ENCODE data around the gene TBCA.

TBCA gene, protein sequence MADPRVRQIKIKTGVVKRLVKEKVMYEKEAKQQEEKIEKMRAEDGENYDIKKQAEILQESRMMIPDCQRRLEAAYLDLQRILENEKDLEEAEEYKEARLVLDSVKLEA

DNA sequence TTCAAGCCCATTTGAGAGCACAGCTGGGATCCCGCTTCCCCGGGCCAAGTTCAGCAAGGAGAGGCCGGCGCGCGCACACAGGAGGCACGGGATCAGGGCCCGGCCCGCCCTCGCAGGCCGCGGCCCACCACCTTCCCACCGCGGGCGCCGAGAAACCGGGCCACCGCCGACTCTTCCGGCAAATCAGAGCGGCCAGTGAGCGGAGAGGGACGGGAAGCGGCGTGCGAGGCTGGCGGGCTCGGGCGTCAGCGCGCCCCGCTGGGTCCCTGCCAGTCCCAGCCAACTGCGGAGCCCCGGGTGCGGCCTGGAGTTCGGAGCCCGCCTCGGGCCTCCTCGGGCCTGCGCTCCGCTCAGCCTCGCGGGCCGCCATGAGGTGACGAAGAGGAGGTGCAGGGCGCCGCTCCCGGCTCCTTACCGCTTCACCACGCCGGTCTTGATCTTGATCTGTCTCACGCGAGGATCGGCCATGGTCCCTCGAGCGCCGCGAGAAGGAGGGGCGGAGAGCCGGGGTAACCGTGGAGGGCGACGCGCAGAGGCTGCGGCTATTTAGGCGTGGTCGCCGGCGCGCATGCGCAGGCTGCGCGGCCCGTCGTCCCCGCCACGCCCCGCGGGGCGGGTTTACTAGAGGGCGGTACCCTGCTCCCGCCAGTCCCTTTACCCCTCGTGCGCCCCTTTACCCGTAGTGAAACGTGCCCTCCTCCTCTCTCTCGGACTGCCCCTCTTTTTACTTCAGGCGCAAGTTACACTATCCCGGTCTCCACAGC, at the start of gene TBCA:
Gene TBCA, minus strand, starts transcription at position 550 of the 764 bp plus-strand sequence. Its CDS starts 82 bp downstream, at position 468.
- peak; percentile 93 to 95 for DNase-seq

DNA sequence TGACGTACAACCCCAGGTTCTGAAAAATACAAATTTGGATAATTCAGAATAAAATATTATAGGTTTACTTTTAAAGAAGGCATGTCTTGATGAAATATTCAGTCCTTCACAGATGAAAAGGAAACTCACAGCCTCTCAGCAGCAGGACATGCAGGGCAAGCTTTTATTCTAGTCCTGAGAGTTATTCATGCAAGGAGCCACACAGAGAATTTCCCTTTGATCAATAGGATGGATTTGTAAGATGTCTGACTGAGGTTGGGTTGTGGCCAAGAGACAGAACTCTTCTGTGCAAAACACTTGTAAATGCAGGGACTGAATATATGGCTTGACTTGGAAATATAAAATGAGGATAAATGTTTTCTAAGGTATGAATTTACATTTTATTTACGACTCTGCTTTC, 48.8 kb upstream of the TBCA start:
- DNase-seq, result no peak

DNA sequence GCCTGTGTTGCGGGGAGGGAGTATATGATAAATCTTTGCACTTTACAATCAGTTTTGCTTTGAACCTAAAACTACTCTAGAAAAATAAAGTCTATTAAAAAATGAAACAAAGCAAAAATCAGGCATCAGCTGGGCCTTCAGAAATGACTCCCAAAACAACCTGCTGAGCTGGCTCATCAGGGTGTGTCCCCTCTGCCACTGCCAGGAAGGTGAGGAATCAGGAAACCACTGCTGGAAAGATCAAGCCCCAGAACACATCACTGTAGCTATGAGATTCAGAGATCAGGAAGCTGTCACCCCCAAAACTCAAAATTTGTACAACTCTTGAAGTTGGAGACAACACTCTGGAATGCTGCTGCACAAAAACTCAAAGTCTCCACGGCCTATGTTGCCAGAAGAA, 40.5 kb upstream of the TBCA start:
- no peak for DNase-seq

DNA sequence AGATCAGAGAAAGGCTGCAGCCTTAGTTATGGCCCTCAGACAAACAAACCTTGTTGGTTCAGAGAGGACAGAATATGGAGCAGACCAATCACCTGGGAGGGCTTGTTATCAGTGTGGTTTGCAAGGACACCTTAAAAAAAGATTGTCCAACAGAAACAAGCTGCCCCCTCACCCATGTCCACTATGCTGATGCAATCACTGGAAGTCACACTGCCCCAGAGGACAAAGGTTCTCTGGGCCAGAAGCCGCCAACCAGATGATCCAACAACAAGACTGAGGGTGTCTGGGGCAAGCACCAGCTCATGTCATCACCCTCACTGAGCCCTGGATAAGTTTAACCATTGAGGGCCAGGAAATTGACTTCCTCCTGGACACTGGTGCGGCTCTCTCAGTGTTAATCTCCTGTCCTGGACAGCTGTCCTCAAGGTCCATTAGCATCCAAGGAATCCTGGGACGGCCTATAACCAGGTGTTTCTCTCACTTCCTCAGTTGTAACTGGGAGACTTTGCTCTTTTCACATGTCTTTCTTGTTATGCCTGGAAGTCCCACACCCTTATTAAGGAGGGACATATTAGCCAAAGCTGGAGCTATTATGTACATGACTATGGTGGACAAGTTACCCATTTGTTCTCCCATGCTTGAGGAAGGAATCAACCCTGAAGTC, 36.9 kb upstream of the TBCA start:
- DNase-seq, result no peak

DNA sequence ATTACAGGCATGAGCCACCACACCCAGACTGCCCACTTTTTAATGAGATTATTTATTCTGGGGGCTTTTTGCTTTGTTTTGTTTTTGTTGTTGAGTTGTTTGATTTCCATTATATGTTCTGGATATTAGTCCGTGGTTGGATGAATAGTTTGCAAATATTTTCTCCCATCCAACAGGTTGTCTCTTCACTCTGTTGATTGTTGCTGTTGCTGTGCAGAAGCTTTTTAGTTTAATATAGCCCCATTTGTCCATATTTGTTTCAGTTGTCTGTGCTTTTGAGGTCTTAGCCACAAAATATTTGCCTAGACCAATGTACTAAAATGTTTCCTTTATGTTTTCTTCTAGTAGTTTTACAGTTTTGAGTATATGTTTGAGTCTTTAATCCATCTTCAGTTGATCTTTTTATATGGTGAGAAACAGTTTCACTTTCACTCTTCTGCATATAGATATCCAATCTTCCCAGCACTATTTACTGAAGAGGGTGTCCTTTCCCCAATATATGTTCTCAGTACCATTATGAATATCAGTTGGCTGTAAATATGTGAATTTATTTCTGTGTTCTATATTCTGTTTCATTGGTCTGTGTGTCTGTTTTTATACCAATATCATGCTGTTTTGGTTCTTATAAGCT, 30.2 kb upstream of the TBCA start:
- peak in 1 of 2 donors; percentile 13 for DNase-seq

DNA sequence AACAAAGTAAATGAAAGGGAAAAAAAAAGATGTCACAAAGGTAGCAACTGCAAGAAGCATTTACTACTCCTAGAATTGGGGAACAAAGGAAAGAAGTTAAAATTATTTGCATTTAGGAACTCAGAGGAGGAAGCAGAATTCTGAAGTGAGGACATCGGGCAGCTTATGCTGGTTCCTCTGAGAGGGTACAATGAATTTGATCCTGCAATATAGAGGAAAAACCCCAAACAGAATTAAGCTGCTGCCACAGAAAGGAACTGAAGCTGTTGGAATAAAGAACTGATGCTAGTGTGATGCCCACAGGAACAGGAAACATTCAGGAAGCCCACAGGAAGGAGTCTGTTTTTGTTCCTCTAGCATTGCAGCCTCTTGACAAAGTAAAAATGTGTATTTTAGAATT, 22.3 kb upstream of the TBCA start:
- DNase-seq, result no peak

DNA sequence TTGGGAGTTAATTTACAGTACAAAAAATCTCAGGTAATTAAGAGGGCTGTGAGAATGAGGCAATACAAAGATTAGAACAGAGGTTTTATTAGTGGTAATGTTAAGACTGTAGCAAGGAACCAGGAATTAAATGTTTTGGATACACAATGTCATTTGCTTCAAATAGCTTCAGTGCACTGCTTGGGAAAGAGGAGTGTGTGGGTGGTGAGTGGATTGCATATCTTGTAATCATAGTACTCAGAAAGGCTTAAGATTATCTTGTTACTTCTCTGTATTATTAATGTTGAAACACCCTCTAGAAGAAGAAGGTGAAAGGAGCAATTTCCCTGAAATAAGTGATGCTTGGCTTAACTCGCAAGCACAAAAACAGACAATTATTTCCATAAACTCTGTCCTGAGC, 21.0 kb upstream of the TBCA start:
- DNase-seq, result no peak

DNA sequence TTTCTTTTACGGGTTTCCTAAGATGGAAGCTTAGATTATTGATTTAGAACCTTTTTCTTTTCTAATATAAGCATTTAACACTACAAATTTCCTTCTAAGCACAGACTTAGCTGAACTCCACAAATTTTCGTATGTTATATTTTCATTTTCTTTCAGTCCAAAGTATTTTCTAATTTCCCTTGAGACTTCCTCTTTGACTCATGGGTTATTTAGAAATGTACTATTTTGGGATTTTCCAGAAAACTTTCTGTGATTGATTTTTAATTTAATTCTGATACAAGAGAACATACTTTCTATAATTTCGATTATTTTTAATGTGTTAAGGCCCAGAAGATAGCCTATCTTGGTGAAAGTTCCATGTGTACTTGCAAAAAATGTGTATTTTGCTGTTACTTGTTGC, 19.7 kb upstream of the TBCA start:
- no peak for DNase-seq

DNA sequence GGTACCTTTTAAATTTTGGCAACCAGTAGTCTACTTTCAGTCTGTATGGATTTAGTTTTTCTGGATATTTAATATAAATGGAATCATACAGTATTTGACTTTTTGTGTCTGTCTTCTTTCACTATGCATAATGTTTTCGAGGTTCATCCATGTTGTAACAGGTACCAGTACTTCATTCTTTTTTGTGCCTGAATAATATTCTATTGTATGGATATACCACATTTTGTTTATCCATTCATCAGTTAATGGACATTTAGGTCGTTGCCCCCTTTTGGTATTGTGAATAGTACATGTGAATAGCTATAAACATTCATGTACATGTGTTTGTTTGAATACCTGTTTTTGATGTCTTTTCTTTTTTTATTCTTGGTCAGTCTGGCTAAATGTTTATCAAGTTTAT, 19.1 kb upstream of the TBCA start:
- DNase-seq, result no peak

DNA sequence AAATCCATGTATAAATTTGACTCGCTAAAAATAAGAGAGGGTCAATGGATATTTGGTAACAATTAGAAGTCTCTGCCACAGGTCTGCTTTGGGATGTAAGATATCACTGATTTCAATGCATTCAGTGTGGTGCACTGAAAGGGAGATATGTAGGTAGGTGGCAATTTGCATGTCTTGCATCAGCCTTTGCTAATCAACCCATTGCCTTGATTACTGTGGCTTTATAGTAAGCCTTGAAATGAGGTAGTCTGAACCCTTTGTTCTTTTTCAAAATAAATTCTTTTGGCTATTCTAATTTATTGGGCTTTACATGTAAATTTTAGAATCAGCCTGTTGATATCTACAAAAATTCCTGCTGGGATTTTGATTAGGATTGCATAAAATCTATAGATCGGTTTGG, 15.8 kb upstream of the TBCA start:
- DNase-seq, result no peak

DNA sequence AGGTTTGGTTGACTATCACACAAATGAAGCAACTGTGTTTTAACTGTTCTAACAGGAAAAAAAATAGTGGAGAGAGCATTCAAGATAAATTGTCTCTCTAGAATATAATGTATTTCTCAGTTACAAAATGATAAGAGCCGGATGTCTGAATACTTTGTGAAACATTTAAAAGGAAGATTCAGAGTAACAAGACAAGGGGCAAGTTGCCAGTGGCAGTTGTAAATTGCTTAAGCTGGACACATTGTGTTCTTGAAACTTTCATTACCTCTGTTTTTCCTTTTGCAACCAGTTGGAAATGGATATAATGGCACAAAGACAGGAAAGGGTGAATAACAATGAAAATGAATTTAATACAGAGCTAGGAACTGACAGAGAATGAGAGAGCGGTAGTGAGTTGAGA, 15.2 kb upstream of the TBCA start:
- DNase-seq, result no peak

DNA sequence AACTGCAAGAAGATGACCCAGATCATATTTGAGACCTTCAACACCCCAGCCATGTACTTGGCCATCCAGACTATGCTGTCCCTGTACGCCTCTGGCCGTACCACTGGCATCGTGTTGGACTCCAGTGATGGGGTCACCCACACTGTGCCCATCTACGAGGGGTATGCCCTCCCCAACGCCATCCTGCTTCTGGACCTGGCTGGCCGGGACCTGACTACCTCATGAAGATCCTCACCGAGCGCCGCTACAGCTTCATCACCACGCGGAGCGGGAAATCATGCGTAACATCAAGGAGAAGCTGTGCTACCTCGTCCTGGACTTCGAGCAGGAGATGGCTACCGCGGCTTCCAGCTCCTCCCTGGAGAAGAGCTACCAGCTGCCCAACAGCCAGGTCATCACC, 9.1 kb upstream of the TBCA start:
- DNase-seq, result no peak

DNA sequence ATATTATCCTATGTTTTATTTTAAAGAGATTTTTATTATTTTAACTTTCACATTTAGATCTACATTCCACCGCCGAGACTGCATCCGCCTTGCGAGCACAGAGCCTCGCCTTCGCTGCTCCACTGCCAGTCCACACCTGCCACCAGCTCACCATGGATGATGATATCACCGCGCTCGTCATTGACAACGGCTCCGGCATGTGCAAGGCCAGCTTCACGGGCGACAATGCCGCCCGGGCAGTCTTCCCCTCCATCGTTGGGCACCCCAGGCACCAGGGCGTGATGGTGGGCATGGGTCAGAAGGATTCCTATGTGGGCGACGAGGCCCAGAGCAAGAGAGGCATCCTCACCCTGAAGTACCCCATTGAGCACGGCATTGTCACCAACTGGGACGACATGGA, 8.6 kb upstream of the TBCA start:
- DNase-seq, result no peak

DNA sequence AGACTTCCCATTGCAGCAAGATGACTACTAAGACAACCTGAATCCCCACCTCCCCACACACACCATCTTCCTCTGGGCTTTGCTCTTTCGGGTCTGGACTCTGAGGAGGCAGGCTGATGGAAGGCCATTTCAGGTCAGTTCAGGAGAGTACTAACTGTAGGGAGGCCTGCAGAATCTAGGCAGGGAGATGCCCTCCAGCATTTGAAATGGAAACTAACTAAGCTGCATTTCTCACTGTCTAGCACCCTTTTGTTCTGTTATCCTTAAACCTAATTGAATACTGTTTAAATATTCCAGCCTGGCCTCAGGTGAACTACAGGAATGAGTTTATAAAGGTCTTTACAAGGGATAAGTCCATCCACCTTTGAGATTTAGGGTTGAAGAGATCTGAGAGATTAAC, 4.9 kb upstream of the TBCA start:
- DNase-seq, result no peak

DNA sequence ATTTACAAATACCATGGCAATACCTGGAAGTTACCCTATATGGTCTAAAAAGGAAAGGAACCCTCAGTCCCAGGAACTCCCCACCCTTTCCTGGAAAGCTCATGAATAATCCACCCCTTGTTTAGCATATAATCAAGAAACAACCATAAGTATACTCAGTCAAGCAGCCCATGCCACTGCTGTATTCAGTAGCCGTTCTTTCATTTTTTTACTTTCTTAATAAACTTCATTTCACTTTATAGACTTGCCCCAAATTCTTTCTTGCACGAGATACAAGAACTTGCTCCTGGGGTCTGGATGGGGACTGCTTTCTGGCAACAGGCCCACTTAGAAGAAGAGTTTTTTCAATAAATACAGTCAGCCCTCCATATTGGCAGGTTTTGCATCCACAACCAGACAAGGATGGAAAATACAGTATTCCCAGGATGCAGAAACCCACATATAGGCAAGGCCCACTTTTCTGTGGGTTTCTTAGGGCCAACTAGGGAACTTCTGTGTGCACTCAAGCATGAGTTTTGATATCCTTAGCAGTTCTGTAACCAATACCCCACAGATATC, 2.8 kb upstream of the TBCA start:
- DNase-seq, result no peak

DNA sequence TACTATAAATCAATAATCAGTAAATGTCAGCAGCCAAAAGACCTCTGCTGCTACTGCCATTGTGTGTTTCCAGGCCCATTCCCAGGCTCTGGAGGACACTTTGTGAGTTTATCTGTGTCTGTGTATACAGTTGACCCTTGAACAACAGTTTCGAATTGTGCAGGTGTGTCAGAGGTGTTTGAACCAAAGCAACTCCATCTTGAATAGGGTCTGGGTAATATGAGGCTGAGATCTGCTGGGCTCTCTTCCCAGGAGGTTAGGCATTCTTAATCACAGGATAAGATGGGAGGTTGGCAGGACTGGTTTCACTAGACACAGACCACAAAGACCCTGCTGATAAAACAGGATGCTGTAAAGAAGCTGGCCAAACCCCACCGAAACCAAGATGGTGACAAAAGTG, 2.3 kb upstream of the TBCA start:
- no peak for DNase-seq

DNA sequence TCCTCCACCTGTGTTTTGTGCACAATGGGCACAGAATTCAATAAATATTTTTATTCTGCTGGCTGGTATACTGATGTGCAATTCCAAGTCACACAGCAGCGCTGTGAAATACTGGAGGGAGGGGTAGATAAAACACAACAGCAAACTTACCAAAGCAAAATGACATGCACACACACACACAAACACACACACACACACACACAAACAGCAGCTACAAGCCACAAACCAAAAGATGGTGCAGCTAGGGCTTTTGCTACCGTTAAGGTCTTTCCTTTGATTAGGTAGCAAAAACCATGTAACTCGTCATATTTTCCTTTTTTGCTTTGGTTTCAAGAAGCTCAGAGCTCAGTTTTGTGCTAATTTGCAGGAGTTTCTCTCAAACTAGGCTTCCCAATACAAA, 1.8 kb upstream of the TBCA start:
- DNase-seq, result no peak

DNA sequence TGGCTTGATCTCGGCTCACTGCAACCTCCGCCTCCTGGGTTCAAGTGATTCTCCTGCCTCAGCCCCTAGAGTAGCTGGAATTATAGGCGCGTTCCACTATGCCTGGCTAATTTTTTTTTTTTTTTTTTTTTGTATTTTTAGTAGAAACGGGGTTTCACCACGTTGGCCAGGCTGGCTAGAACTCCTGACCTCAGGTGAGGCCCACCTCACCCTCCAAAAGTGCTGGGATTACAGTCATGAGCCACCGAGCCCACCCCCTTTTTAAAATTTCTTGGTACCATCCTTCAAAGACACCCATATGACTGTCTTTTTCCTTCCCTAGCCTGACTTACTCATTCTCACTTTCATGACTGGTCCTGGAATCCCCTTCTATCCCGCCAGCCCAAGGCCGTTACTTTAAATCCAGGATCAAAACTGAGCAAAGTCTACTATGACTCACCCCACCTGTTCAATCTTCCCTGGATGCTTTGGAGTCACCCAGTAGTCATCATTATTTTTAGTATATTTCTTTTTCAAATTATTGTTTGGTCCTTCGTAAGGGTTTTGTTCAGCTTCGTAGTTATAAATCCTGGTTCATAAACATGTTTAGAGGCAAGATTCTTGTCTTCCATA, 1.2 kb upstream of the TBCA start:
- DNase-seq, result no peak

DNA sequence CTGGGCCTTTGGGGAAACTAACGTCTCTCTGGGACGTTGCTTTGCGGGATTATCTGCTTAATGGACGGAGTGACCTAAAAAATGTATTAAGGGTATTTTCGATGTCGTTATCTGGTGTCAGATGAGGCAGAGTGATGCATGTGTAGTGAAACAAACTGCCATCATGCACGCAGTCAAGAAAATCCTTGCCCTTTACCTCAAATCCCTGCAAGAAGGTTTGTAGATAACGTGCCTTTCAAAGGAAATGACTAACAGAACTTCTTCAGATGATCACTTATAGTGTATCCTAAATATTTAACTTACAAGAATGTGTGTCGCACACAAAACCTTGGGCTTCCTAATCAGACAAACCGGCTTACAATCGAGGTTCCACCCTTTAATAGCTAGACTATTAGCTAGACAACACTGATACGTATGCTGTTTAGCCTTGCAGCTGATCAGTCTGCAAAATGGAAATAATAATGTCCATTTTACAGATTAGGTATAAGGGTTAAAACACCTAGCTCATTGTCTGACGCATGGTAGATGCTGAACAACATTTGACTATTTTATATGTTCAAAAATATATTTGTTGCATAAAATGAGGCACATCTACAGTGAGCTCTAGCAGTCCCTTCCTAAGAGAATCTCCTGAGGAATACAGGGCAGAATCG, 541 bp upstream of the TBCA start:
- DNase-seq, result no peak

DNA sequence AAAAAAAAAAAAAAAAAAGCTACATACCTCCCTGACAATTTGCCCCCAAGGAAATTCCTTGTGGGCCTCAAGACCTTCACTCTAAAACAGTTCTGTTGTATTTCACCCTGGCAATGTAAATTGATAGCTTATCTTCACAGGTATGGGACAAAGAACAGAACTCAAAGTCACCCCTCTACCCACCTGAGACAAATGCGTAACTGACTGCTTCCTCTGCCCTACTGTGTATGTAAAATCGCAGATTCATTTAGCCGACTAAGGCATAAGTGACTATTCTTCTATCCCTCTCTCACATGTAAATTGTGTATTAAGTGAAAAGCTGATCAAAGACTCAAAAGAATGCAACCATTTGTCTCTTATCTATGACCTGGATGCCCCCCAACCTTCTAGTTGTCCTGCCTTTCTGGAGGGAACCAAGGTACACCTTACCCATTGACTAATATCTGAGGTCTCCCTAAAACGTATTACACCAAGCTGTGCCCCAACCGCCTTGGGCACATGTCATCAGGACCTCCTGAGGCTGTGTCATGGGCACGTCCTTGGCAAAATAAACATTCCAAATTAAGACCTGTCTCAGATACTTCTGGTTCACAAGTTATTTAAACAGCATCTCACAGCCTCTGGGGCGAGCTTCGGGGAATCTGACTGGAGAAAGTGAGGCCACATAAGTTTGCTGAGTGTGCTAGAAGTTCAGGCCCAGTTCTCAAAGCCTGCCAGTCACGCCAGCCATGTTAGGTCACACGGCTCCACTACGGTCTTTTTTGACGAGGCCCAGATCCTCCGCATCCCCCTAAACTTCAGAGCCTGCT, 954 bp downstream of the TBCA start:
- no peak for DNase-seq

DNA sequence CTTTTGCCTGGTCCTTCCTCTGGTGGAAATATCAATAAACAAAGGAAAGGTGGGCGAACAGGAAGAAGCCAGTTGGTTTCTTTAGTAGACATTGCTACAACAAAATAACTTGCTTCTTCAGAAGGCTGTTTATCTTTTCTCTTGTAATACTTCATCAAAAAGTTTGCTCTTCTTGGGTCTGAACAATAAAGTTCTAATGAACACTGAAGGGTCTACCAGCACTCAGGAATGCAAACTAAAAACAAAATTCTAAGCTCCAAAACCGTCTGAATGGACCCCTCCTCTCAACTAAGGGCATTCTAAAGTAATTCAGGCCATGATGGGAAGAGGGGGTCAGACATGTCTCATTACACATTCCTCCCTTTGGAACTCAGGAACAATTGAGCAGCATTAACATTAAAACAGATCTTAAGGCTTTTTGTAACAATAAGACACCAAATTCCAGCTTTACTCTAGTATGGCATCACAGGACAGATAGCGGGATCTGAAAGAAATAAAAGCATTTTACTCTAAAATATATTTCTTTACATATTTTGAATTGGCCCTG, 2.3 kb downstream of the TBCA start:
- no peak for DNase-seq

DNA sequence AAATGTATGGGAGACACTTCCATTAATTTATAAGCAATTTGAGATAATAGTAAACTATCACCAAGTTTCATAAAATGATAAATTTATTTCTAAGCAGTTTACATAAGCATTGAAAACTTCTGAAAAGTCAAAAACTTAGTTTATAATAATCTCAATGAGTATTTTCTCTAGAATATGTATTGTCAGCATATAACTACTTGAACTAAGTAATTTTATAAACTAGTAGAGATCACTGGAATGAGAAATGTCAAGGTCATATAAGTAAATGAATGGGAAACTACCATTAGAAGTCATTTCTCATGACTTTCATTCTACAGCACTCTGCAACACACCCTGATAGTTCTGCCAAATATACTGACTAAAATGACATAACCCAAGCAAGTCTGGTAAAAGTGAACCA, 3.4 kb downstream of the TBCA start:
- no peak for DNase-seq
